ENCODE data around the gene SORT1. TPM values are rescaled to one million over a fixed set of nuclear protein-coding genes. Genes with fewer than 3 reads are reported as not detected.

The SORT1 gene
- total RNA-seq (2022; extraction: Qiagen RNA extraction), result 3.1 to 4.5 TPM (median 3.3 TPM) in 5 replicates

DNA sequence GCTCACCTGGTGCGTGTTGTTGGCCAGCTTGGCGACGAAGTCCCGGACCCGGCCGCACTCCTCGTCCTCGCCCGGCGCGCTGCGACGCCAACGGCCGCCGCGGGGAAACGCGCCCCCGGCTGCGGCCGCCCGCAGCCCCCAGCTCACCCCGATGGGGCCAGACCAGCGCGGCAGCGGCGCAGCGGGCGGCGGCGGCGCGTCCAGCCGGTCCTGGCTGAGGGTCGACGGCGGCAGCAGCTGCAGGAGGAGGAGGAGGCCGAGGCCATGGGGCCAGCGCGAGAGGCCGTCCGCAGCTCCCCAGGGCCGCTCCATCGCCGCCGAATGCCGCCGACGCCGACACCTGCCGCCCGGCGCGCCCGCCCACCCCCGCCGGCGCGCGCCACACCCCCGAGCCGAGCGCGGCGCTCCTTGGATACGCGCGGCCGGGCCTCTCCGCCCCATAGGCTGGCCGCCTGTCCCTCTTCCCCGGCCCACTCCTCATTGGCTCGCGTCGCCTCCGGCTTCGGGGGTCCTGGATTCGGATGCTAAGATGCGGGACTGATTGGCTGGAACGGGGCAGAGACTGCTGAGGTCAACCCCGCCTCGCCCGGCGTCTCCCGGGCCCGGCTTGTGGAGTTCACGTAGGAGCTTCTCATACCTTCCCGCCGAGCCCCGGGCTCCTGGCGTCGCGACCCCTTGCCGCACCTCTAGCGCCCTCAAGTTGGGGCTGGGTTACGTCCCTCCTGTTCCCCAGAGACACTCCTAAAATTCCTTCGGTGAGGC lies at the start of gene SORT1:
TSS of gene SORT1 (minus strand) at position 338 of the 762 bp plus-strand sequence. CDS start at position 312, 26 bp downstream.

DNA sequence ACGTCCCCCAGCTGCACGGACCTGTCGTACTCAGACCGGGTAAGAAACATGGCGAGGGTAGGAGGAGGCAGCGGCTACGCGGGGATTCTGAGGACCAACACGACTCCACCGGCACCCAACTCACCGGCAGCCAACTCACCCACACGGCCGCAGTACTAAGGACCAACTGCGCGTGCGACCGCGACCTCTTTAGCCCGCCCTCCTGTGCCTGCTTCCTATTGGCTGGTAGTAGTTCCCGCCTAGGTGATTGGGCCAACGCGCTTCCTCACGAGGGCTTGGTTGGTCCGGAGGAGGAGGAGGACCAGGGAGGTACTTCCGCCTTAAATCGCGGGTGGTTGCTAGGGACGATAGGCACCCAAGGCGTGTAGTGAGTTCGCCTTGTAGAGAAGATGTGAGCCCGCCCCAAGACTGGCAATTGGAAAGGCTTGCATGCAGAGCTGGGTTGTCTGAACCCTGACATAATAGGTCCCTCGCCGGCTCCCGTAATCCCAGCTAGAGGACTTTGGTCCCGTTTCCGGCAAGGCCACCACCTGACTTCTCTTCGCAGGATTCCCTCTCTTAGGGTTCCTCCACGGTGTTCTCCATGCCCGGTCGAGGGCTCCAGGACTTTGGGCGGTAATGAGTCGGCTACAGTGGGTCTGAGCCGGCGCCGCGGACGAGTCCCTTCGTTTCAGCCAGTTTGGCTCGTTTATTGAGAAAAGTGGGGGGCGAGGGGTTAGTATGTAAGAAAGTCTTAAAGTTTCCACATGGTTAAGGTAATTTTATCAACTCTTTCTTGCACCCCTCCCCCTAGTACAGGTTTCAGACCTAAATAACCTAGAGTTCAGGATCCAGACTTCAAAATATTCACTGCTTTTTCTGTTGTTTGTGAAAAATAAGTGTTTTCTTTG lies 28.8 kb upstream of the SORT1 start, which contains the start of gene PSMA5:
TSS of gene PSMA5 (minus strand) at position 168 of the 890 bp plus-strand sequence. CDS start at position 50, 118 bp downstream.

DNA sequence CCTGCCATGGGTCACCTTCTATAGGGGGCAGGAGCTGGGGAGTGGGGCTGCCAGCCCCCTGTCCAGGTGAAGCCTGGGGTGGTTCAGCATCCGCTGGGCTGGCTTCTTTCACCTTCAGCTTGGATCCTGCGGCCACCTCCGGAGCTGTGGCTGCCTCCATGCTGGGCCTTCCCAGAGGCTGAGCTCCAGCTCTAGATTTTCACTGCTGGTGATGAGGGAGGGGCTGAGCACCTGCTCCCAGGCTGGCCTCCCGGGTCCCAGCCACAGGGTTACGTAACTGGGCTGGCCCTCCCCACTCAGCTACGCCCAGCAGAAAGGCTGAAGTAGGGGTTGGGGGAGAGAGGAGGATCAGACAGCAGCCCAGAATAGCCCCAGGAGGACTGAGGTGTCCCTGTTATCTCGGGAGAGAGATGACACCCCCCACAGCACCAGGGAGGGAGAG lies 90.9 kb downstream of the SORT1 start, which contains the start of gene MYBPHL:
TSS of gene MYBPHL (minus strand) at position 180 of the 442 bp plus-strand sequence. CDS start at position 160, 20 bp downstream.

DNA sequence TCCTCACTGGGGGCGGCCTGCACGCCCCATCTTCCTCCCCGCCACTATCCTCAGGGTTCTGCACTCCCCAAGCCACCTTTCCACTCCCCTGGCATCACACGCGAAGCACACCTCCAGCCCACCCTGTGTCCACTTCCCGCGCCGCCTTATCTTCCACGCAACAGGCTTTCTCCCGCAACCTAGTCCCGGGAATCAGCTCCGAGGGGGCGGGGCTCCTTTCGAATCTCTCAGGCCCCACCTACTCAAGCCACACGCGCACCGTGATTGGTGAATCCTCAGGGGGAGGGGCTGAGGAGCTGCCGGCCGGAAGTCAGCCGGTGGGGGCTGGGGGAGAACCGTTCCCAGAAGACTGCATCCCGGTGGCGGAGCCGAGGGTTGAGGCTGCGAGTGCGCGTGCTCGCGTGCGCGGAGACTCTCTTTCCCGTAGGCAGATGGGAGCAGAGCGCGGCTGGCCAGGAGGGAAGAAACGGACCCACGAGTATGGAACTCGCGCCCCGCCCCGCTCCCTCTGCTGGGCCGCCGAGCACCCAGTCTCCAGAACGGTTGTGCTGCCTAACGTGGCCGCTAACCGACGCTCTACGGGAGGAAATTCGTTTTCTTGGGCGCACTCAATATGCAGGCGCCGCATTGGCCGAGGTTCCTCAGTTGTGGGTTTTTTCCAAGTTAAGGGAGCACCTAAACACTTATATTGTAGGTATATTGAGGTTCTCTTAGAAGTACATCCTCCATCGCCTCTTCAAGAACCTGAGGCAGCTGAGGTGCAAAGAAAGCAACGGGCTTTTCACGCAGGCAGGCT lies 114.6 kb downstream of the SORT1 start, which contains the start of gene PSRC1:
TSS of gene PSRC1 (minus strand) at position 194 of the 796 bp plus-strand sequence.

Other genes starting within 250 kb of the SORT1 start
- 90.1 to 111 TPM (median 98.3 TPM) in 5 replicates for gene SARS1, start 184.0 kb downstream of the SORT1 start, total RNA-seq (2022; extraction: Qiagen RNA extraction)
- 3.8 to 5.8 TPM (median 5.6 TPM) in 5 replicates for gene CELSR2, start 148.4 kb downstream of the SORT1 start, total RNA-seq (2022; extraction: Qiagen RNA extraction)
- 18.1 to 27.7 TPM (median 25.9 TPM) in 5 replicates for gene PSRC1, start 114.8 kb downstream of the SORT1 start, total RNA-seq (2022; extraction: Qiagen RNA extraction)
- 0.37 TPM in 1 of 5 replicates, not detected in the others for gene MYBPHL, start 90.9 kb downstream of the SORT1 start, total RNA-seq (2022; extraction: Qiagen RNA extraction)
- gene PSMA5, start 28.5 kb upstream of the SORT1 start, total RNA-seq (2022; extraction: Qiagen RNA extraction), result 101 to 118 TPM (median 107 TPM) in 5 replicates
- 0.09 to 0.23 TPM (median 0.14 TPM) in 5 replicates for gene SYPL2, start 68.6 kb upstream of the SORT1 start, total RNA-seq (2022; extraction: Qiagen RNA extraction)
- gene ATXN7L2, start 86.0 kb upstream of the SORT1 start, total RNA-seq (2022; extraction: Qiagen RNA extraction), result 1.8 to 3.4 TPM (median 2.3 TPM) in 5 replicates
- 3.8 to 5.8 TPM (median 4.6 TPM) in 5 replicates for gene CYB561D1, start 96.2 kb upstream of the SORT1 start, total RNA-seq (2022; extraction: Qiagen RNA extraction)
- gene AMIGO1, start 111.8 kb upstream of the SORT1 start, total RNA-seq (2022; extraction: Qiagen RNA extraction), result 0.84 to 1.3 TPM (median 1.2 TPM) in 5 replicates
- not detected in 5 replicates for gene GPR61, start 142.0 kb upstream of the SORT1 start, total RNA-seq (2022; extraction: Qiagen RNA extraction)
- 4.5 to 5.8 TPM (median 5.0 TPM) in 5 replicates for gene GNAI3, start 150.7 kb upstream of the SORT1 start, total RNA-seq (2022; extraction: Qiagen RNA extraction)
- 0.09 TPM in 1 of 5 replicates, not detected in the others for gene GNAT2, start 221.7 kb upstream of the SORT1 start, total RNA-seq (2022; extraction: Qiagen RNA extraction)
- 23.5 to 31.8 TPM (median 26.6 TPM) in 5 replicates for gene AMPD2, start 221.9 kb upstream of the SORT1 start, total RNA-seq (2022; extraction: Qiagen RNA extraction)